H9 (cell line): Measurements from ENCODE around the gene ILF3. TPM values are rescaled to one million over a fixed set of nuclear protein-coding genes. Genes with fewer than 3 reads are reported as not detected.

ENCODE experiments used
- DNase-seq: peaks from one replicate; pipeline ENCODE4 v3.0.0-alpha.2; 2017
- H2AFZ ChIP-seq: one replicate; pipeline ENCODE4 v1.6.1; 2013; ENCODE audit warnings: mild to moderate bottlenecking, low read length, control low read depth, moderate library complexity
- H2AK5ac ChIP-seq: 2 replicates; pipeline ENCODE4 v1.6.1; 2013; ENCODE audit warnings: low read length, control low read depth, mixed read lengths; ENCODE audit not compliant: insufficient read length
- H2BK120ac ChIP-seq: one replicate; pipeline ENCODE4 v1.6.1; 2013; ENCODE audit warnings: low read depth, mild to moderate bottlenecking, low read length, control low read depth, inconsistent platforms; ENCODE audit not compliant: poor library complexity, severe bottlenecking
- H2BK12ac ChIP-seq: 2 replicates; pipeline ENCODE4 v1.6.1; 2013; ENCODE audit warnings: low read length, control low read depth, mixed read lengths, low read depth; ENCODE audit not compliant: insufficient read length
- H2BK15ac ChIP-seq: 2 replicates; pipeline ENCODE4 v1.6.1; 2013; ENCODE audit warnings: low read depth, low read length, control low read depth
- H2BK20ac ChIP-seq: one replicate; pipeline ENCODE4 v1.6.1; 2013; ENCODE audit warnings: low read depth, mild to moderate bottlenecking, low read length, control low read depth, inconsistent platforms; ENCODE audit not compliant: poor library complexity, severe bottlenecking
- H2BK5ac ChIP-seq: 2 replicates; pipeline ENCODE4 v1.6.1; 2013; ENCODE audit warnings: low read length, control low read depth, mixed read lengths; ENCODE audit not compliant: insufficient read length
- H3K14ac ChIP-seq: 2 replicates; pipeline ENCODE4 v1.6.1; 2013; ENCODE audit warnings: low read length, control low read depth; ENCODE audit not compliant: insufficient read depth
- H3K18ac ChIP-seq: 2 replicates; pipeline ENCODE4 v1.6.1; 2013; ENCODE audit warnings: low read depth, mild to moderate bottlenecking, mixed read lengths, low read length, control low read depth; ENCODE audit not compliant: insufficient read length
- H3K23ac ChIP-seq: 2 replicates; pipeline ENCODE4 v1.6.1; 2013; ENCODE audit warnings: low read length, control low read depth, mixed read lengths, low read depth; ENCODE audit not compliant: insufficient read length
- H3K23me2 ChIP-seq: 2 replicates; pipeline ENCODE4 v1.6.1; 2013; ENCODE audit warnings: low read depth, mild to moderate bottlenecking, mixed read lengths, low read length, control low read depth; ENCODE audit not compliant: insufficient read length, poor library complexity, severe bottlenecking
- H3K27ac ChIP-seq: 2 replicates; pipeline ENCODE4 v1.5.1; 2013; ENCODE audit warnings: low read length, control low read depth, mixed read lengths, low read depth; ENCODE audit not compliant: insufficient read length
- H3K27me3 ChIP-seq: 2 replicates; pipeline ENCODE4 v1.6.1; 2013; ENCODE audit warnings: low read length, control low read depth, inconsistent platforms; ENCODE audit not compliant: insufficient read depth
- H3K4ac ChIP-seq: 2 replicates; pipeline ENCODE4 v1.6.1; 2013; ENCODE audit warnings: low read depth, mild to moderate bottlenecking, control low read depth, inconsistent platforms, low read length, moderate library complexity
- H3K4me1 ChIP-seq: 2 replicates; pipeline ENCODE4 v1.6.1; 2013; ENCODE audit warnings: low read length, control low read depth, inconsistent platforms; ENCODE audit not compliant: insufficient read depth
- H3K4me2 ChIP-seq: 2 replicates; pipeline ENCODE4 v1.6.1; 2013; ENCODE audit warnings: low read length, control low read depth, mixed read lengths; ENCODE audit not compliant: insufficient read length, insufficient read depth
- H3K56ac ChIP-seq: 2 replicates; pipeline ENCODE4 v1.6.1; 2013; ENCODE audit warnings: low read depth, mild to moderate bottlenecking, mixed read lengths, low read length, control low read depth; ENCODE audit not compliant: insufficient read length
- H3K79me1 ChIP-seq: 2 replicates; pipeline ENCODE4 v1.6.1; 2013; ENCODE audit warnings: low read depth, mild to moderate bottlenecking, moderate library complexity, low read length, control low read depth, inconsistent platforms; ENCODE audit not compliant: insufficient read depth, poor library complexity, severe bottlenecking
- H3K79me2 ChIP-seq: 2 replicates; pipeline ENCODE4 v1.6.1; 2013; ENCODE audit warnings: low read length, control low read depth, inconsistent platforms; ENCODE audit not compliant: insufficient read depth
- H3K9ac ChIP-seq: 2 replicates; pipeline ENCODE4 v1.6.1; 2013; ENCODE audit warnings: low read length, control low read depth, mixed read lengths; ENCODE audit not compliant: insufficient read length; ENCODE audit errors: extremely low read depth
- H3K9me3 ChIP-seq: one replicate; pipeline ENCODE4 v1.6.1; 2013; ENCODE audit warnings: low read depth, low read length, inconsistent platforms; ENCODE audit not compliant: control insufficient read depth
- H3T11ph ChIP-seq: one replicate; pipeline ENCODE4 v1.6.1; 2013; ENCODE audit warnings: mild to moderate bottlenecking, low read length, control low read depth, inconsistent platforms
- H4K20me1 ChIP-seq: one replicate; pipeline ENCODE4 v1.6.1; 2013; ENCODE audit not compliant: control insufficient read depth, insufficient read length, insufficient read depth
- H4K5ac ChIP-seq: 2 replicates; pipeline ENCODE4 v1.6.1; 2013; ENCODE audit warnings: low read depth, mild to moderate bottlenecking, mixed read lengths, low read length, control low read depth; ENCODE audit not compliant: insufficient read length
- H4K8ac ChIP-seq: replicated peaks from 2 replicates; pipeline ENCODE4 v1.6.1; 2013; ENCODE audit warnings: low read length, control low read depth, mixed read lengths, low read depth; ENCODE audit not compliant: insufficient read length
- H4K91ac ChIP-seq: 2 replicates; pipeline ENCODE4 v1.6.1; 2013; ENCODE audit warnings: low read depth, mild to moderate bottlenecking, moderate library complexity, mixed read lengths, low read length, control low read depth; ENCODE audit not compliant: insufficient read length
- H3K27ac Mint-ChIP-seq, 3 experiments: 2 replicates in 2 of 3; 3 replicates in 1 of 3; pipeline ENCODE4 v1.8.0; 2020 to 2021; ENCODE audit warnings: mixed read lengths in 3 of 3, mild to moderate bottlenecking in 1 of 3, moderate library complexity in 1 of 3
- H3K27me3 Mint-ChIP-seq: 2 replicates; pipeline ENCODE4 v1.8.0; 2021; ENCODE audit warnings: low read depth, mild to moderate bottlenecking, moderate library complexity, mixed read lengths
- H3K36me3 Mint-ChIP-seq, 3 experiments: 2 replicates in 2 of 3; 3 replicates in 1 of 3; pipeline ENCODE4 v1.8.0; 2020 to 2021; ENCODE audit warnings: low read depth in 3 of 3, mixed read lengths in 3 of 3; ENCODE audit not compliant: insufficient read depth in 1 of 3
- H3K4me1 Mint-ChIP-seq, 2 experiments: 2 replicates each; pipeline ENCODE4 v1.8.0; 2020; ENCODE audit warnings: mixed read lengths in 2 of 2
- H3K4me3 Mint-ChIP-seq, 2 experiments: 2 replicates in 1 of 2; 3 replicates in 1 of 2; pipeline ENCODE4 v1.8.0; 2020 to 2021; ENCODE audit warnings: mild to moderate bottlenecking in 2 of 2, mixed read lengths in 2 of 2, moderate library complexity in 1 of 2
- H3K9me3 Mint-ChIP-seq, 2 experiments: 2 replicates in 1 of 2; 3 replicates in 1 of 2; pipeline ENCODE4 v1.8.0; 2020; ENCODE audit warnings: mild to moderate bottlenecking in 2 of 2, mixed read lengths in 2 of 2, moderate library complexity in 1 of 2
- CTCF ChIP-seq: fragments of 200-600 bp; sonication (generic); conservative IDR thresholded peaks from 3 replicates; pipeline ENCODE4 v1.8.0; 2021; ENCODE audit warnings: antibody characterized with exemption, mild to moderate bottlenecking
- WGBS: extraction: QIAGEN DNeasy Blood & Tissue Kit; methylation state at CpG from one replicate; pipeline ENCODE4 v1.1.7; 2013; ENCODE audit warnings: missing lambda C conversion rate, low lambda C conversion rate, mixed read lengths; ENCODE audit not compliant: insufficient read length; ENCODE audit errors: extremely low coverage; 5-methylcytosine and 5-hydroxymethylcytosine counted together
- total RNA-seq: library from RNA; stranded (reverse); gene quantifications from 2 replicates; pipeline ENCODE4 v1.2.1, GENCODE V29; 2021

ILF3 gene
- total RNA-seq, 1 experiment from 2014 or later = 841 TPM

GRCh38 chr19:10618846-10619245 is 35.3 kb upstream of the ILF3 start:
- no peaks in the 10 kb centered on the region for H3K4me1 ChIP-seq
- no peak overlapping the region for H4K8ac ChIP-seq
- no peak overlapping the region for H3T11ph ChIP-seq
- no peak overlapping the region for H3K56ac ChIP-seq
- H3K4me3 Mint-ChIP-seq = no peak overlapping the region
- no peak overlapping the region for H2BK120ac ChIP-seq
- H3K14ac ChIP-seq = no peak overlapping the region; the same call in 1 of the 2 replicates
- H3K4me2 ChIP-seq = no peak overlapping the region
- H2BK20ac ChIP-seq = no peak overlapping the region
- no peaks in the 10 kb centered on the region for H3K27me3 Mint-ChIP-seq
- H2AK5ac ChIP-seq = no peak overlapping the region
- no peak overlapping the region for H2AFZ ChIP-seq
- WGBS = no CpG with 5 or more reads among the region's 8 CpGs
- no peaks in the 10 kb centered on the region for H3K27me3 ChIP-seq
- no peak overlapping the region for H3K27ac ChIP-seq
- no peak overlapping the region for H2BK5ac ChIP-seq
- 0 out of 7 replicates have a peak overlapping the region, but pooled peaks of 1 of the 3 experiments have one; percentile 32 for H3K27ac Mint-ChIP-seq
- H3K36me3 Mint-ChIP-seq = peaks cover 0 to 5% (median 0%) of the 10 kb centered on the region in 3 experiments; a peak in 1 of 7 replicates
- H4K20me1 ChIP-seq = no peaks in the 10 kb centered on the region
- H2BK12ac ChIP-seq = no peak overlapping the region
- H3K23ac ChIP-seq = no peak overlapping the region
- H3K18ac ChIP-seq = no peak overlapping the region
- H3K79me2 ChIP-seq = no peaks in the 10 kb centered on the region
- H3K9me3 ChIP-seq = no peaks in the 10 kb centered on the region
- no peak overlapping the region for H2BK15ac ChIP-seq
- no peak for TF ChIP-seq CTCF
- no peaks in the 10 kb centered on the region for H3K79me1 ChIP-seq
- H4K91ac ChIP-seq = no peak overlapping the region
- H3K9ac ChIP-seq = no peak overlapping the region
- no peak for DNase-seq
- H3K4ac ChIP-seq = no peak overlapping the region
- no peaks in the 10 kb centered on the region for H3K4me1 Mint-ChIP-seq
- no peaks in the 10 kb centered on the region for H3K23me2 ChIP-seq
- no peaks in the 10 kb centered on the region for H3K9me3 Mint-ChIP-seq
- no peak overlapping the region for H4K5ac ChIP-seq
